ENCODE data around the gene GTF2F2. TPM values are rescaled to one million over a fixed set of nuclear protein-coding genes. Genes with fewer than 3 reads are reported as not detected.

Gene GTF2F2
- total RNA-seq, 1 experiment from 2014 or later = 33.8 TPM

DNA sequence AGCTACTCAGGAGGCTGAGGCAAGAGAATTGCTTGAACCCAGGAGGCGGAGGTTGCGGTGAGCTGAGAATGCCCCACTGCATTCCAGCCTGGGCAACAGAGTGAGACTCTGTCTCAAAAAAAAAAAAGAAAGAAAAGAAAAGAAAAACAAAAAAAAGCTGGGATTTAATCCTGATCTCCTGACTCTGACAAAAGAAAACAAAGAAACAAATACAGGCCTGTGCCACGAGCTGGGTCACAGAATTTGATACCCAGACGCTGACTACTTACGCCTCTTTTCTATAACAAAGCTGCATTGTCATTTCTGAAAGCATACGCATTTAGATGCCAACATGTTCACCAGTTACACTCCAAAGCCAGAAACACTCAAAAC is 18.2 kb upstream of the GTF2F2 start:
- ATAC-seq = no peak
- CTCF ChIA-PET = interaction anchor here (0.9 to 2.7 kb wide), 2 partner anchors 10 to 55 kb away, joined by 3 to 14 read pairs; no protein-coding TSS in a partner anchor
- H3K36me3 Mint-ChIP-seq = no peaks in the 10 kb centered on the region
- peak overlapping the region; percentile 88 for H3K27ac Mint-ChIP-seq
- no peak overlapping the region for H3K4me3 Mint-ChIP-seq
- POLR2A ChIA-PET = interaction anchor here (0.9 kb wide), 1 partner anchor 179 kb away, joined by 3 read pairs; no protein-coding TSS in a partner anchor
- no peak for TF ChIP-seq NFYB (CRISPR knock-in tag; conservative IDR thresholded peaks at IDR 0.05; ENCODE audit: low read depth)
- TF ChIP-seq, protein P1, sequence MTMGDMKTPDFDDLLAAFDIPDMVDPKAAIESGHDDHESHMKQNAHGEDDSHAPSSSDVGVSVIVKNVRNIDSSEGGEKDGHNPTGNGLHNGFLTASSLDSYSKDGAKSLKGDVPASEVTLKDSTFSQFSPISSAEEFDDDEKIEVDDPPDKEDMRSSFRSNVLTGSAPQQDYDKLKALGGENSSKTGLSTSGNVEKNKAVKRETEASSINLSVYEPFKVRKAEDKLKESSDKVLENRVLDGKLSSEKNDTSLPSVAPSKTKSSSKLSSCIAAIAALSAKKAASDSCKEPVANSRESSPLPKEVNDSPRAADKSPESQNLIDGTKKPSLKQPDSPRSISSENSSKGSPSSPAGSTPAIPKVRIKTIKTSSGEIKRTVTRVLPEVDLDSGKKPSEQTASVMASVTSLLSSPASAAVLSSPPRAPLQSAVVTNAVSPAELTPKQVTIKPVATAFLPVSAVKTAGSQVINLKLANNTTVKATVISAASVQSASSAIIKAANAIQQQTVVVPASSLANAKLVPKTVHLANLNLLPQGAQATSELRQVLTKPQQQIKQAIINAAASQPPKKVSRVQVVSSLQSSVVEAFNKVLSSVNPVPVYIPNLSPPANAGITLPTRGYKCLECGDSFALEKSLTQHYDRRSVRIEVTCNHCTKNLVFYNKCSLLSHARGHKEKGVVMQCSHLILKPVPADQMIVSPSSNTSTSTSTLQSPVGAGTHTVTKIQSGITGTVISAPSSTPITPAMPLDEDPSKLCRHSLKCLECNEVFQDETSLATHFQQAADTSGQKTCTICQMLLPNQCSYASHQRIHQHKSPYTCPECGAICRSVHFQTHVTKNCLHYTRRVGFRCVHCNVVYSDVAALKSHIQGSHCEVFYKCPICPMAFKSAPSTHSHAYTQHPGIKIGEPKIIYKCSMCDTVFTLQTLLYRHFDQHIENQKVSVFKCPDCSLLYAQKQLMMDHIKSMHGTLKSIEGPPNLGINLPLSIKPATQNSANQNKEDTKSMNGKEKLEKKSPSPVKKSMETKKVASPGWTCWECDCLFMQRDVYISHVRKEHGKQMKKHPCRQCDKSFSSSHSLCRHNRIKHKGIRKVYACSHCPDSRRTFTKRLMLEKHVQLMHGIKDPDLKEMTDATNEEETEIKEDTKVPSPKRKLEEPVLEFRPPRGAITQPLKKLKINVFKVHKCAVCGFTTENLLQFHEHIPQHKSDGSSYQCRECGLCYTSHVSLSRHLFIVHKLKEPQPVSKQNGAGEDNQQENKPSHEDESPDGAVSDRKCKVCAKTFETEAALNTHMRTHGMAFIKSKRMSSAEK (CRISPR knock-in tag; IDR thresholded peaks at IDR 0.05; ENCODE audit: borderline replicate concordance) = no peak
- TF ChIP-seq ZNF219 (CRISPR knock-in tag; IDR thresholded peaks at IDR 0.05; ENCODE audit: borderline replicate concordance) = no peak
- TF ChIP-seq ZNF121 (CRISPR knock-in tag; IDR thresholded peaks at IDR 0.05) = no peak
- TF ChIP-seq, protein P2, sequence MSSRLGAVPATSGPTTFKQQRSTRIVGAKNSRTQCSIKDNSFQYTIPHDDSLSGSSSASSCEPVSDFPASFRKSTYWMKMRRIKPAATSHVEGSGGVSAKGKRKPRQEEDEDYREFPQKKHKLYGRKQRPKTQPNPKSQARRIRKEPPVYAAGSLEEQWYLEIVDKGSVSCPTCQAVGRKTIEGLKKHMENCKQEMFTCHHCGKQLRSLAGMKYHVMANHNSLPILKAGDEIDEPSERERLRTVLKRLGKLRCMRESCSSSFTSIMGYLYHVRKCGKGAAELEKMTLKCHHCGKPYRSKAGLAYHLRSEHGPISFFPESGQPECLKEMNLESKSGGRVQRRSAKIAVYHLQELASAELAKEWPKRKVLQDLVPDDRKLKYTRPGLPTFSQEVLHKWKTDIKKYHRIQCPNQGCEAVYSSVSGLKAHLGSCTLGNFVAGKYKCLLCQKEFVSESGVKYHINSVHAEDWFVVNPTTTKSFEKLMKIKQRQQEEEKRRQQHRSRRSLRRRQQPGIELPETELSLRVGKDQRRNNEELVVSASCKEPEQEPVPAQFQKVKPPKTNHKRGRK (CRISPR knock-in tag; IDR thresholded peaks at IDR 0.05; ENCODE audit: borderline replicate concordance) = no peak
- TF ChIP-seq, protein P3, sequence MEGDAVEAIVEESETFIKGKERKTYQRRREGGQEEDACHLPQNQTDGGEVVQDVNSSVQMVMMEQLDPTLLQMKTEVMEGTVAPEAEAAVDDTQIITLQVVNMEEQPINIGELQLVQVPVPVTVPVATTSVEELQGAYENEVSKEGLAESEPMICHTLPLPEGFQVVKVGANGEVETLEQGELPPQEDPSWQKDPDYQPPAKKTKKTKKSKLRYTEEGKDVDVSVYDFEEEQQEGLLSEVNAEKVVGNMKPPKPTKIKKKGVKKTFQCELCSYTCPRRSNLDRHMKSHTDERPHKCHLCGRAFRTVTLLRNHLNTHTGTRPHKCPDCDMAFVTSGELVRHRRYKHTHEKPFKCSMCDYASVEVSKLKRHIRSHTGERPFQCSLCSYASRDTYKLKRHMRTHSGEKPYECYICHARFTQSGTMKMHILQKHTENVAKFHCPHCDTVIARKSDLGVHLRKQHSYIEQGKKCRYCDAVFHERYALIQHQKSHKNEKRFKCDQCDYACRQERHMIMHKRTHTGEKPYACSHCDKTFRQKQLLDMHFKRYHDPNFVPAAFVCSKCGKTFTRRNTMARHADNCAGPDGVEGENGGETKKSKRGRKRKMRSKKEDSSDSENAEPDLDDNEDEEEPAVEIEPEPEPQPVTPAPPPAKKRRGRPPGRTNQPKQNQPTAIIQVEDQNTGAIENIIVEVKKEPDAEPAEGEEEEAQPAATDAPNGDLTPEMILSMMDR (IDR thresholded peaks at IDR 0.05) = no peak
- TF ChIP-seq KAT7 (CRISPR knock-in tag; IDR thresholded peaks at IDR 0.05; ENCODE audit: borderline replicate concordance) = no peak
- TF ChIP-seq NR1H2 (CRISPR knock-in tag; IDR thresholded peaks at IDR 0.05) = no peak
- no peak for TF ChIP-seq ZBTB21 (CRISPR knock-in tag; IDR thresholded peaks at IDR 0.05; ENCODE audit: borderline replicate concordance)
- no peak for TF ChIP-seq HMGA2 (CRISPR knock-in tag; IDR thresholded peaks at IDR 0.05)
- TF ChIP-seq, protein P4, sequence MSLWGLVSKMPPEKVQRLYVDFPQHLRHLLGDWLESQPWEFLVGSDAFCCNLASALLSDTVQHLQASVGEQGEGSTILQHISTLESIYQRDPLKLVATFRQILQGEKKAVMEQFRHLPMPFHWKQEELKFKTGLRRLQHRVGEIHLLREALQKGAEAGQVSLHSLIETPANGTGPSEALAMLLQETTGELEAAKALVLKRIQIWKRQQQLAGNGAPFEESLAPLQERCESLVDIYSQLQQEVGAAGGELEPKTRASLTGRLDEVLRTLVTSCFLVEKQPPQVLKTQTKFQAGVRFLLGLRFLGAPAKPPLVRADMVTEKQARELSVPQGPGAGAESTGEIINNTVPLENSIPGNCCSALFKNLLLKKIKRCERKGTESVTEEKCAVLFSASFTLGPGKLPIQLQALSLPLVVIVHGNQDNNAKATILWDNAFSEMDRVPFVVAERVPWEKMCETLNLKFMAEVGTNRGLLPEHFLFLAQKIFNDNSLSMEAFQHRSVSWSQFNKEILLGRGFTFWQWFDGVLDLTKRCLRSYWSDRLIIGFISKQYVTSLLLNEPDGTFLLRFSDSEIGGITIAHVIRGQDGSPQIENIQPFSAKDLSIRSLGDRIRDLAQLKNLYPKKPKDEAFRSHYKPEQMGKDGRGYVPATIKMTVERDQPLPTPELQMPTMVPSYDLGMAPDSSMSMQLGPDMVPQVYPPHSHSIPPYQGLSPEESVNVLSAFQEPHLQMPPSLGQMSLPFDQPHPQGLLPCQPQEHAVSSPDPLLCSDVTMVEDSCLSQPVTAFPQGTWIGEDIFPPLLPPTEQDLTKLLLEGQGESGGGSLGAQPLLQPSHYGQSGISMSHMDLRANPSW (CRISPR knock-in tag; conservative IDR thresholded peaks at IDR 0.05; ENCODE audit: low read depth) = no peak
- no peak for TF ChIP-seq ESRRA (CRISPR knock-in tag; IDR thresholded peaks at IDR 0.05; ENCODE audit: borderline replicate concordance)
- no peak for TF ChIP-seq MXD4 (CRISPR knock-in tag; IDR thresholded peaks at IDR 0.05; ENCODE audit: borderline replicate concordance)
- TF ChIP-seq, protein P5, sequence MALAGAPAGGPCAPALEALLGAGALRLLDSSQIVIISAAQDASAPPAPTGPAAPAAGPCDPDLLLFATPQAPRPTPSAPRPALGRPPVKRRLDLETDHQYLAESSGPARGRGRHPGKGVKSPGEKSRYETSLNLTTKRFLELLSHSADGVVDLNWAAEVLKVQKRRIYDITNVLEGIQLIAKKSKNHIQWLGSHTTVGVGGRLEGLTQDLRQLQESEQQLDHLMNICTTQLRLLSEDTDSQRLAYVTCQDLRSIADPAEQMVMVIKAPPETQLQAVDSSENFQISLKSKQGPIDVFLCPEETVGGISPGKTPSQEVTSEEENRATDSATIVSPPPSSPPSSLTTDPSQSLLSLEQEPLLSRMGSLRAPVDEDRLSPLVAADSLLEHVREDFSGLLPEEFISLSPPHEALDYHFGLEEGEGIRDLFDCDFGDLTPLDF (CRISPR knock-in tag; IDR thresholded peaks at IDR 0.05) = no peak
- no peak for TF ChIP-seq NFE2L1 (CRISPR knock-in tag; IDR thresholded peaks at IDR 0.05)
- TF ChIP-seq, protein P6, sequence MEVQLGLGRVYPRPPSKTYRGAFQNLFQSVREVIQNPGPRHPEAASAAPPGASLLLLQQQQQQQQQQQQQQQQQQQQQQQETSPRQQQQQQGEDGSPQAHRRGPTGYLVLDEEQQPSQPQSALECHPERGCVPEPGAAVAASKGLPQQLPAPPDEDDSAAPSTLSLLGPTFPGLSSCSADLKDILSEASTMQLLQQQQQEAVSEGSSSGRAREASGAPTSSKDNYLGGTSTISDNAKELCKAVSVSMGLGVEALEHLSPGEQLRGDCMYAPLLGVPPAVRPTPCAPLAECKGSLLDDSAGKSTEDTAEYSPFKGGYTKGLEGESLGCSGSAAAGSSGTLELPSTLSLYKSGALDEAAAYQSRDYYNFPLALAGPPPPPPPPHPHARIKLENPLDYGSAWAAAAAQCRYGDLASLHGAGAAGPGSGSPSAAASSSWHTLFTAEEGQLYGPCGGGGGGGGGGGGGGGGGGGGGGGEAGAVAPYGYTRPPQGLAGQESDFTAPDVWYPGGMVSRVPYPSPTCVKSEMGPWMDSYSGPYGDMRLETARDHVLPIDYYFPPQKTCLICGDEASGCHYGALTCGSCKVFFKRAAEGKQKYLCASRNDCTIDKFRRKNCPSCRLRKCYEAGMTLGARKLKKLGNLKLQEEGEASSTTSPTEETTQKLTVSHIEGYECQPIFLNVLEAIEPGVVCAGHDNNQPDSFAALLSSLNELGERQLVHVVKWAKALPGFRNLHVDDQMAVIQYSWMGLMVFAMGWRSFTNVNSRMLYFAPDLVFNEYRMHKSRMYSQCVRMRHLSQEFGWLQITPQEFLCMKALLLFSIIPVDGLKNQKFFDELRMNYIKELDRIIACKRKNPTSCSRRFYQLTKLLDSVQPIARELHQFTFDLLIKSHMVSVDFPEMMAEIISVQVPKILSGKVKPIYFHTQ (CRISPR knock-in tag; IDR thresholded peaks at IDR 0.05) = no peak
- TF ChIP-seq GRHL2 (CRISPR knock-in tag; IDR thresholded peaks at IDR 0.05; ENCODE audit: insufficient replicate concordance, severe bottlenecking) = no peak
- no peak for TF ChIP-seq CBFB (CRISPR knock-in tag; IDR thresholded peaks at IDR 0.05; ENCODE audit: low read depth)
- TF ChIP-seq, protein P7, sequence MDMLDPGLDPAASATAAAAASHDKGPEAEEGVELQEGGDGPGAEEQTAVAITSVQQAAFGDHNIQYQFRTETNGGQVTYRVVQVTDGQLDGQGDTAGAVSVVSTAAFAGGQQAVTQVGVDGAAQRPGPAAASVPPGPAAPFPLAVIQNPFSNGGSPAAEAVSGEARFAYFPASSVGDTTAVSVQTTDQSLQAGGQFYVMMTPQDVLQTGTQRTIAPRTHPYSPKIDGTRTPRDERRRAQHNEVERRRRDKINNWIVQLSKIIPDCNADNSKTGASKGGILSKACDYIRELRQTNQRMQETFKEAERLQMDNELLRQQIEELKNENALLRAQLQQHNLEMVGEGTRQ (CRISPR knock-in tag; IDR thresholded peaks at IDR 0.05) = no peak
- no peak for TF ChIP-seq CREB1 (CRISPR knock-in tag; IDR thresholded peaks at IDR 0.05)
- peaks cover 33% of the 10 kb centered on the region for H3K4me1 Mint-ChIP-seq
- H3K9me3 Mint-ChIP-seq = peaks cover 11% of the 10 kb centered on the region
- no peak for DNase-seq (ENCODE audit: low spot score)
- no peaks in the 10 kb centered on the region for H3K27me3 Mint-ChIP-seq (ENCODE audit: low read depth)

Data from WTC11 (cell line).